Measurements from ENCODE around the gene CNTROB.

DNA sequence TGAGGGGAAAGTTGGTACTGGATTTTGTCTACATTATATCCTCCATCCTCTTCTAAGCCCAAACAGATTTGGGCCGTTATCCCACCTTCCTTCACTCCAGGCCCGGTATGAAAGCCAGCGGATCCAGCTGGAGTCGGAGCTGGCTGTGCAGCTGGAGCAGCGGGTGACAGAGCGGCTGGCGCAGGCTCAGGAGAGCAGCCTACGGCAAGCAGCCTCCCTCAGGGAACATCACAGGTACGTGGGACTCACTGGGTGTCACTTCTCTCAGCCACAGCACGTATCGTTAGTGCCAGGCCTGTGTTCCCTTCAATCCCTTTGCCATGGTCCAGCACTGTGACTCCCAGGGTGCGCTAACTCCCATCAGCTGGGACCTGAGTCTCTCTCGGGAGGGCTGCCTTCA, 11.3 kb downstream of the CNTROB start:
- TF ChIP-seq, protein P1, sequence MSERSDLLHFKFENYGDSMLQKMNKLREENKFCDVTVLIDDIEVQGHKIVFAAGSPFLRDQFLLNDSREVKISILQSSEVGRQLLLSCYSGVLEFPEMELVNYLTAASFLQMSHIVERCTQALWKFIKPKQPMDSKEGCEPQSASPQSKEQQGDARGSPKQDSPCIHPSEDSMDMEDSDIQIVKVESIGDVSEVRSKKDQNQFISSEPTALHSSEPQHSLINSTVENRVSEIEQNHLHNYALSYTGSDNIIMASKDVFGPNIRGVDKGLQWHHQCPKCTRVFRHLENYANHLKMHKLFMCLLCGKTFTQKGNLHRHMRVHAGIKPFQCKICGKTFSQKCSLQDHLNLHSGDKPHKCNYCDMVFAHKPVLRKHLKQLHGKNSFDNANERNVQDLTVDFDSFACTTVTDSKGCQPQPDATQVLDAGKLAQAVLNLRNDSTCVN (tag by site-specific recombination; optimal IDR thresholded peaks at IDR 0.05), result no peak
- no peak for TF ChIP-seq CTCF (tag by site-specific recombination; IDR thresholded peaks at IDR 0.05)
- TF ChIP-seq IKZF3 (tag by site-specific recombination; IDR thresholded peaks at IDR 0.05), result no peak
- TF ChIP-seq ZNF138 (tag by site-specific recombination; IDR thresholded peaks at IDR 0.05; ENCODE audit: borderline replicate concordance), result no peak
- no peak for TF ChIP-seq ZNF629 (tag by site-specific recombination; IDR thresholded peaks at IDR 0.05)
- no peak for TF ChIP-seq ZNF596 (tag by site-specific recombination; IDR thresholded peaks at IDR 0.05)
- TF ChIP-seq SCRT1 (tag by site-specific recombination; IDR thresholded peaks at IDR 0.05; ENCODE audit: borderline replicate concordance), result no peak
- no peak for TF ChIP-seq ZNF510 (tag by site-specific recombination; IDR thresholded peaks at IDR 0.05; ENCODE audit: insufficient replicate concordance)
- no peak for TF ChIP-seq ZNF350 (tag by site-specific recombination; IDR thresholded peaks at IDR 0.05)
- TF ChIP-seq ZNF37A (tag by site-specific recombination; IDR thresholded peaks at IDR 0.05), result no peak
- no peak for TF ChIP-seq REST (tag by site-specific recombination; IDR thresholded peaks at IDR 0.05)
- no peak for TF ChIP-seq ZNF23 (tag by site-specific recombination; IDR thresholded peaks at IDR 0.05; ENCODE audit: borderline replicate concordance)

Measured in HEK293 (cell line).